ENCODE measurements around the gene WBP2.

The WBP2 gene

DNA sequence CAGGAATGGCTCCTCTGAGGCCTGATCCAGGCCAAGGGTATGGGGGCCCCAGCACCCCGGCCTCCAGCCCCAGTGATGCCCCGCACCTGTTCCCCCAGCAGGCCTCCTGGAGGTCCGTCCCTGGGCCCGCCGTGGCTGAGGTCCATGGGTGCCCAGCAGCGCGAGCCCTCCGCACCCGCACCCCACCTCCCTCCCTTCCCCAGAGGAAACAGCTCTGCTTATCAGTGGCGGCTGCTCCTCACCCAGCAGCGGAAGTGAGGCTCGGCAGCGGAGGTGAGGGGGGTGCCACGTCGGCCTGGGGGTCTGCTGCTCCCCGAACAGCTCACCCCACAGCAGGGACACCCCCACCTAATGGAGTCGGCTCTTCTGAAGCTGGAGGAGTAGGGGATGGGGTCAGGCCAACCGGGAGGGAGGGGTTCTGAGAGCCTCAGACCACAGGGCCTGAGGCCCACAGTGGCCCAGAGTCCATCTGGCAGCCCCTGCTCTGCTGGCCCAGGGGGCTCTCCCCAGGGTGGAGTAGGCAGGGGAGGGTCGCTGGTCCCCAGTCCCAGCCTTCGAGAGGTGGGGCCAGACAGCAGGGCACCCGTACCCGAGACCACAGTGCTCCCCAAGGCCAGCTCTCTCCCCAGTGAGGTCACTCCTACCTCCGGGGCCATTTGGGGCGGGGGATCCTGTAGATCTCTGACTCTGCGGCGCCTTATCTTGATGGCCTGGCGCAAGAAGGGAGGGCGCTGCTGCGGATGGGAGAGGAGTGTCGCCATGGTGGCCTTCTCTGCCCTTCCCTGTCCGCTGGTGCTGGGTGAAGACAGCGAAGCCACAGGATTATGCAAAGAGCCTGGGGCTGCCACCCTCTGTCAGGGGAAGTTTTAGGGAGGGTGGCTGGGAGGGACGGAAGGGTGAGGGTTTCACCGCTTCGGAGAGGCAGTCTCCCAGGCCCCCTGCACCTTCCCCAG, 11.3 kb downstream of the WBP2 start, which contains the start of gene UNC13D:
TSS of gene UNC13D (minus strand) at position 828 of the 953 bp plus-strand sequence. CDS start at position 761, 67 bp downstream.
- DNase-seq: no peak

DNA sequence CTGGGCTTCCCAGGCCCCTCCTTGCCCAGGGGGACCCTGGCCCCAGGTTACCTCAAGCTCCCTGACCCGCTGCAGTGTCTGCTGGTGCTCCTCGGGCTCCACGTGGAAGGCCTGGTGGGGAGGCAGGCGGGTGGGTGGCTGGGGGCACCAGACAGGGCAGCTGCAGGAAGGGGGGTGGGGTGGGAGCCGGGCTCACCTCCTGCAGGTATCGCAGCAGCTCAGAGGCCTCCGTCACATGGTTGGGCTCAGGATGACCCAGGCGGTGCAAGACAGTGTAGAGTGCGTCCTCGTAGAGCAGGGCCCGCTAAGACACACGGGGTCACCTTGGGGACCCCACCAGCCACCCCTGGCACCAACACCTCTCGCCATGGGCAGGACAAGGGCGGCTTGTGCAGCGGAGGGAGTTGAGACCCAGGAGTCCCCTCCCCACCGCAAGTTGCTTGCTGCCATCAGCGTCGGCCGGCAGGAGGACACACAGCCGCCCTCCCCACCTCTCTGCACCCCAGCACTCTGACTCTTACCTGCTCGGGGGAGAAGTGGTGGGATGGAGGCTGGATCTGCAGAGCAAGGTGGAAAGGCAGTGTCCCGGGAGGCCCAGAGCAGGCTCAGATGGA, 12.1 kb downstream of the WBP2 start:
- DNase-seq: no peak

- no peak for DNase-seq
Measured at GRCh38 chr17:75842411-75842810, 12.7 kb downstream of the WBP2 start.

- no peak for DNase-seq
Measured at GRCh38 chr17:75840799-75841164, 14.4 kb downstream of the WBP2 start.

GRCh38 chr17:75839942-75840798, 15.0 kb downstream of the WBP2 start:
- DNase-seq: no peak

GRCh38 chr17:75838410-75838809, 16.7 kb downstream of the WBP2 start:
- DNase-seq: no peak

DNA sequence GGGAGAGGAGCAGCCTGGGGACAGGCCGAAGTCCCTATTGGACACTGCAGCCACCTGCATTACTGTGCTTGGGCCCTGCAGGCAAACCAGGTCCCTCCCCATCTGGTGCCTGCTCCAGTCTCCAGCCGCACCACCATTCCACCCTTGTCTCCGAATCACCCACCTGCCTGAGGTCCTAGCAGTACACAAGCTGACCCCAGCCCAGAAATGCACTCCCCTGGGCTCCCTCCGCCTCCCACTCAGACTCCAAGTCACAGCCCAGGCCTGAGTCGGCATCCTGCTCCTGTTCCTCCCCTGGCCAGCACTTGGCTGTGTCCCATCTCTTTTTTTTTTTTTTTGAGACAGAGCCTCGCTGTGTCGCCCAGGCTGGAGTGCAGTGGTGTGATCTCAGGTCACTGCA, 17.2 kb downstream of the WBP2 start:
- no peak for DNase-seq

DNA sequence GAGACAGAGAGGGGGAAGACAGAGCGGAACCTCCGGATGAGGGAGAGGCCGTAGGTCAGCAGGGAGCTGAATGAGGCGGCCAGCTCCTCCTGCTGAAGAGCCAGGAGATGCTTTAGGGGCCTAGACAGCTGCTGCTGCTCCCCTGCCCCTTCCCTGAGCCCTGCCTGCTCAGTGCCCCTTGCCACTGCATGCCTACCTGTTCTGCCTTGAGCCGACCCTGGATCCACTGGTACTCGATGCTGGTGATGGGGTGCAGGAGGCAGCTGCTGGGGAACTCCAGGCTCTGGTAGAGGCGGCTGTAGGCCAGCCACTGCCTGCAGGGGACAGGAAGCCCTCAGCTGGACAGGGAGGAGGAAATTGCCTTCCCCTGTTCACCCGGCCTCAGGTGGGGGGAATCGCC, 18.5 kb downstream of the WBP2 start:
- no peak for DNase-seq

DNA sequence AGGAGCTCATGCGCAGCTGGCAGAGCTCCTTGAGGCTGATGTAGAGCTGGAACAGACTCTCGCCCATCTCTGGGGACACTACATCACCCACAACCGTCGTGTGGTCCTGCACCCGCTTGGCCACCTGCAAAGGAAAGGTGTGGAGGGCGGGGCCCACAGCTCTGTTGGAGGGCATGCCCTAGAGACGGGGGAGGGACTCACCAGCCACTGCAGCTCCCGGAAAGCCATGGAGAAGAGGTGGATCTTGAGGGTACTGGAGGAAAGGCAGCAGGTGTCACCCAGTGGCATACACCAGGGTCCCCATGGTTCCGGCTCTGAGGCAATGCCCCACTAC, 19.5 kb downstream of the WBP2 start:
- DNase-seq: no peak

DNA sequence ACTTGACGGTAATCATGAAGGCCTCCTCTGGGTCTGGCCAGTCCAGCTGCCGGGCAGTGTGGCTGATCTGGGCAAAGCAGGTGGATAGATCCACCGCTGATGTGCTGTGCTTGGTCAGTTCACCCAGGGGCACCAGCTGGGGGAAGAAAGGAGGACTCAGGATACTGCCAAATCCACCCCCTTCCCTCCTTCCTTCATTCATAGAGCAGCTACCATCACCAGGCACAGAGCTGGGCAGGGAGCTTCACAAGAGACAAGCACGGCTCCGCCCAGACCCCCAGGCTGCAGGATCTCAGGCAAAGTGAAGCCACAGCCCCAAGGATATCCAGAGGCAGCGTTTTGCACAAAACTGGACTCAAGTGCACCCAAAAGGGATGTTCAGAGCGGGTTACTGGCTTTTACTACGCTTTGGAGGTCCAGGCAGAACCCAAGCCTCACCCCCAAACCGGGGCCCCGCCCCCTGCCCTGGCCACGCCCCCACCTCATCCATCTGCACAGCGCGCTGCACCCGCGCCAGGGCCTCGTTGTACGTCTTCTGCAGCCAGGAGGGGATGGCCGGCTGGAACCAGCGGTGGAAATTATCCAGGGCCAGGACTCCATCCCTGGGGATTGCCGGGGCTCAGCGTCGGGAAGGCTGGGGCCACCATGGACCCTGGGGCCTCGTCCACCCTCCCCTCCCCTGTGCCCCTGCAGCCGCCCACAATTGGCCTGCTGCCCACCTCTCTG, 20.0 kb downstream of the WBP2 start:
- DNase-seq: no peak

DNA sequence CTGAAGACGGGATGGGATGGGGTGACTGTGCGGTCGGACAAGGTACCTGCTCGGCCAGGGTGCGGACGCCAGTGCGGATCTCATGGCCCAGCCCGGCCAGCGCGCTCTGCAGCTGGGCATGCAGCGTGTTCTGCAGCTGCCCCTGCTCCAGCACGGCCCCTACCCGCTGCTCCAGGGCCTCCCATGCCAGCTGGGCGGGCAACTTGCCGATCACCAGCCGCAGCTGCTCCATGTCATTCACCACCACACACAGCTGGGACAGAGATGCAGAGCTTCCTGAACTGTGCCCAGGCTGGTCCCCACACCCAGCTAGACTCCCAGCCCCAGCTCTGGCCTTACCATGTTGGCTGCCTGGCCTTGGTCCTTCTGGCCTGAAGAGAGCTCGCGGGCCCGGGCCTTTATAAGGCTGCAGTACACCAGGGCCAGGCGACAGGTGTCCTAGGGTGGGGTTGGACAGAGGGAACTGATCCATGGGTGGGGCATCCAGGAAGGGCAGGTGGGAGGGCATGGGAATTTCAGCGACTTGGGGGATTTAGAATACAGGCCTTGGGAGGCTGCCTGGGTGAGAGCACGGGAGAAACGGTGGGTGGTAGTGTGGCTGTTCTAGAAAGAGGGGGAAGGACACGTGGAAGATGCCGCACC, 20.7 kb downstream of the WBP2 start:
- no peak for DNase-seq

DNA sequence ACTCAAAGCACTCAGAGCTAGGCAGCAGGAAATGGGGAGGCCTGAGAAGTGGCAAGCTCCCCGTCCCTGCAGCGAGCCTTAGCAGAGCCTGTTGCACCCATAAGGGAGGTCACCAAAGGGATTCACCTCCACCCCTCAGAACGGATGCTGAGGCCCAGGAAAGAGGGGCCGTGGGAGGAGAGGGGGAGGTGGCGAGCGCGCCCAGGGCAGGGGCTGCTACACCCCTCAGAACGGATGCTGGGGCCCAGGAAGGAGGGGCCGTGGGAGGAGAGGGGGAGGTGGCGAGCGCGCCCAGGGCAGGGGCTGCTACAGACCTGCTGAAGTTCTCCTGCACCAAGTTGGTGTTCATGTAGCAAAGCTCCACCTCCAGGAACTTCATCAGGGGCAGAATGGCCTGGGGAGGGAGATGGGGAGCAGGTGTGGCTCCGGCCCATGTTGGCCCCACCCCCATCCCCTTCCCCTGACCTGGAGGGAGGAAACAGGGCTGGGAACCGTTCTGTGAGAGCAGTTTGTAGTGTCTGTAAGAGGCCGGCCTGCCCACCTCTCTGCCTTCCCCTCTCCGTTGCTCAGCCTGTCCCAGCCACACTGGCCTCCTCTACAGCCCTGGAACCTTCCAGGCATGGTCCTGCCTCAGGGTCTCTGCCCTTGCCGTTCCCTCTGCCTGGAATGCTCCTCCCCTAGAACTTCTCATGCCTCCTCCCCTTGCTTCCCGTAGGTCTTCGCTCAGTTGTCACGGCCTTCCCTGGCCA, 22.3 kb downstream of the WBP2 start:
- no peak for DNase-seq

- DNase-seq: no peak
Measured at GRCh38 chr17:75832164-75832651, 22.9 kb downstream of the WBP2 start.

- DNase-seq: no peak
Measured at GRCh38 chr17:75831032-75831571, 24.0 kb downstream of the WBP2 start.

GRCh38 chr17:75830164-75831031, 24.7 kb downstream of the WBP2 start:
- no peak for DNase-seq

DNA sequence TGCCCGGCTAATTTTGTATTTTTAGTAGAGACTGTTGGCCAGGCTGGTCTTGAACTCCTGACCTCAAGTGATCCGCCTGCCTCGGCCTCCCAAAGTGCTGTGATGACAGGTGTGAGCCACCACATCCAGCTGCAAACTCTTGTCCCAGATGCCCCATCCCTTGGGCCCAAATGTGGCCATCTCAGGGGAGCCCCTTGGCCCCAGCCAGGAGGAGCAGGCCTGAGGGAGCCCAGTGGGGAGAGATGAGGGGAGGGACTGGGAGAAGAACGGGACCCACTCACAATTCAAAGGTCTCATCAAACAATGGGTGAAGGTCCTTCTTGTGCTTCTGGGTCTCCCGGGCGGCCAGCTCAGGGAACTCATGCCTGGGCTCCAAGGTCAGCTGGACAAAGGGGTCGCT, 25.4 kb downstream of the WBP2 start:
- no peak for DNase-seq

DNA sequence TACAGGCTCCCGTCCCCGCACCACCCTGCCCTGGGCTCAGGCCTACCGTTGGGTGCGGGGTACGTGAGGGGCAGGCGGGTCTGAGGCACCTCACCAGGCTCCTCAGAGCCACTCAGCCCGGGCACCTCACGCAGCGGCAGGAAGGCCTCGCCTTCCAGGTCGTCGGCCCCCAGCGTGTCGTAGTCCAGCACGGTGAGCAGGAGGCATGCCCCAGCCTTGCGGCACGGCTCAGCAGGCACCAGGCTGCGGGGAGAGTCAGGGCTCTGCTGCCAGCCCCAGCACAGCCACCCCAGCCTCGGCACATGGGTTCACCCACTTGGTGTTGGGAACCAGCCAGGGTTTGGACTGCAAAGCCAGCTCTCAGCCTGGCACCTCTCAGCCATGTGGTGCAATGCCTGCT, 26.4 kb downstream of the WBP2 start:
- DNase-seq: no peak

DNA sequence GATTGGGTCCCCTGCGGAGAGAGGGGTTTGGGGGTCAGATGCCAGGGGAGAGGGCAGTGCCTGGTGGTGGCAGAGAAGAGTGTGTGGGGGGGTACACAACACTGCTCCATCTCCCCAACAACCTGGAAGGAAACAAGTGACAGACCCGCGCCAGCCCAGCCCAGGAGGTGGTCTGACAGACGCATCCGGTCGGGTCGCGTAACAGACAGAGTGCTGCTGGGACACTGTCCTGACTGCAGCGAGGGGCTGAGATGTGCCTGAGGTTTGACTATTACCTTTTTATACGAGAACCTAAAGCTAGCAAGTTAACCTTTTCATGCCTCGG, 27.1 kb downstream of the WBP2 start:
- DNase-seq: no peak

- peak; percentile 93 for DNase-seq
Measured at GRCh38 chr17:75827308-75828075, 27.6 kb downstream of the WBP2 start.
